RWPE2 (cell line): ENCODE measurements around the gene CPO.

Experiments
- ATAC-seq: fragments of 200-7000 bp; cut with Tn5 transposase; 3 replicates; pipeline ENCODE4 v1.9.1; 2021; ENCODE audit warnings: low read depth
- DNase-seq: peaks from one replicate; pipeline ENCODE4 v3.0.0-alpha.2; 2020; ENCODE audit warnings: low spot score
- H3K27ac ChIP-seq: fragments of 450-650 bp; 2 replicates; pipeline ENCODE4 v1.5.1; 2017; ENCODE audit warnings: mild to moderate bottlenecking; ENCODE audit not compliant: poor library complexity, severe bottlenecking
- H3K27me3 ChIP-seq: fragments of 250-450 bp; sonication (Bioruptor Pico); 2 replicates; pipeline ENCODE4 v1.5.1; 2021; ENCODE audit warnings: mild to moderate bottlenecking, moderate library complexity; ENCODE audit not compliant: insufficient read depth, poor library complexity, severe bottlenecking
- H3K36me3 ChIP-seq: fragments of 250-450 bp; sonication (Bioruptor Pico); 2 replicates; pipeline ENCODE4 v1.5.1; 2020; ENCODE audit warnings: low read depth, mild to moderate bottlenecking, moderate library complexity
- H3K4me1 ChIP-seq: fragments of 250-450 bp; sonication (Bioruptor Pico); 2 replicates; pipeline ENCODE4 v1.5.1; 2021; ENCODE audit warnings: mild to moderate bottlenecking, moderate library complexity; ENCODE audit not compliant: insufficient read depth, poor library complexity, severe bottlenecking
- H3K4me3 ChIP-seq: fragments of 250-450 bp; sonication (Bioruptor Pico); 2 replicates; pipeline ENCODE4 v1.5.1; 2021; ENCODE audit warnings: mild to moderate bottlenecking, moderate library complexity; ENCODE audit not compliant: severe bottlenecking
- H3K9me3 ChIP-seq: fragments of 250-450 bp; sonication (Bioruptor Pico); 2 replicates; pipeline ENCODE4 v1.5.1; 2021; ENCODE audit warnings: mild to moderate bottlenecking, moderate library complexity; ENCODE audit not compliant: severe bottlenecking
- CTCF ChIP-seq: fragments of 450-650 bp; IDR thresholded peaks from one replicate; pipeline ENCODE4 v1.5.1; 2017; ENCODE audit warnings: mild to moderate bottlenecking, moderate library complexity; ENCODE audit not compliant: poor library complexity, severe bottlenecking

Gene CPO

DNA sequence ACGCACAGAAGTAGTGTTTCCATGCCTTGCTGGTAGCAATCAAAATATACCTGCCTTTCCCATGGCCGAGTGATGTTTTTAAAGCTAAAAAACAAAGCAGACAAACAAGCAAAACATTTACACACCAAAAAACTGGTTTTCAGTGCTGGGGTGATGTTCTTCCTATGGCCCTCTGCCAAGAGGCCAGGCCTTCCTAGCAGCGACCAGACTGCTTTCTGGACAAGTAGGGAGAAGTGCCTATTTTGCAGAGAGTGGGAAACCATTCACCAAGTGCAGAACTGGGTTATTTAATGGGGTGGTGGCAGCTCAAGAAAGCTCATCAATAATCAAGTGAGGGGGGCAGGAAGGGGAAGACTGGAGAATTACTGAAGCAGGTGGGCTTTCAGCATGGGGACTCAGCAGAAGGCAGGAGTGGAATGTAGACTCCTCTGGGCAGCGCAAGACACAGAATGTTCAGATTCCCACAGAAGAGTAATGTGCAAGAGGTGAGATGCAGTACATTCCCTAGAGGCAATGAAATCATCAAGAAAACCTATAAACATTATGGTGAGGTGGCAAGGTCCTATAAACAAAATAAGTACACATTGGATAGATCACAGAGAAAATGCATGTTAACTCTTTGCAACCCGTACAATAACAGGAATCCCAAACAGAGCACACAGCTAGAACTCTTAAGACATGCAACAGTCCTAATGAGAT, 44.0 kb downstream of the CPO start:
- Histone ChIP-seq H3K4me3 (no peak overlapping the region), H3K9me3 (no peaks in the 10 kb centered on the region), H3K4me1 (peaks cover 18% of the 10 kb centered on the region), H3K36me3 (no peaks in the 10 kb centered on the region), H3K27ac (no peak overlapping the region), H3K27me3 (no peaks in the 10 kb centered on the region)
- TF ChIP-seq CTCF: no peak
- DNase-seq (no peak), ATAC-seq (peak; percentile 48)

GRCh38 chr2:206984206-206984605, 44.9 kb downstream of the CPO start:
- Histone ChIP-seq H3K9me3 (no peaks in the 10 kb centered on the region), H3K27ac (no peak overlapping the region), H3K36me3 (no peaks in the 10 kb centered on the region), H3K4me1 (peaks cover 21% of the 10 kb centered on the region), H3K4me3 (no peak overlapping the region), H3K27me3 (no peaks in the 10 kb centered on the region)
- no peak for TF ChIP-seq CTCF
- no peak for DNase-seq
- peak; percentile 58; the same call in 2 of the 3 replicates for ATAC-seq

DNA sequence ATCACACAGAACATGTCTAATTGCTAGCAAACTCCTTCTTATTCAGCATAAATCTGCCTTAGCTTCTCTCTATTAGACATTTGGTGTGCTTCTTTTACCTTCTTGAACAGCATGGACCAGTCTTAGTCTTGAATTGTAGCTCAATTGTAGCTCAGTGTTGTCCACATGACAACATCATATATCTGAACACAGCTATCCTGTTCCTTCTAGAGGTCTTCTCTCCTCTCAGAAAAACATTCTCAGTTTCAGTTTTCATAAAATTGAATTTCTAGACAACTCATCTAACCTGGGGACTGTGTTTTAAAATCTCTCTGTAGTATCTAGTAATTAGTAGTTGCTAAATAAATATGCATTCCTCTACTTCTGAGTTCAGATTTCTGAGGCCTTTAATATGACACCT, 47.6 kb downstream of the CPO start:
- Histone ChIP-seq H3K27me3 (no peaks in the 10 kb centered on the region), H3K4me3 (no peak overlapping the region), H3K36me3 (no peaks in the 10 kb centered on the region), H3K4me1 (peaks cover 22% of the 10 kb centered on the region), H3K9me3 (no peaks in the 10 kb centered on the region), H3K27ac (no peak overlapping the region)
- no peak for TF ChIP-seq CTCF
- DNase-seq: no peak
- ATAC-seq: no peak

- DNase-seq (no peak), ATAC-seq (no peak)
- no peak overlapping the region for H3K4me3 ChIP-seq
- peaks cover 22% of the 10 kb centered on the region for H3K4me1 ChIP-seq
- no peaks in the 10 kb centered on the region for H3K36me3 ChIP-seq
- no peak overlapping the region for H3K27ac ChIP-seq
- no peaks in the 10 kb centered on the region for H3K27me3 ChIP-seq
- H3K9me3 ChIP-seq: no peaks in the 10 kb centered on the region
- TF ChIP-seq CTCF: no peak
These were observed 48.5 kb downstream of the CPO start for GRCh38 chr2:206987810-206988209.

DNA sequence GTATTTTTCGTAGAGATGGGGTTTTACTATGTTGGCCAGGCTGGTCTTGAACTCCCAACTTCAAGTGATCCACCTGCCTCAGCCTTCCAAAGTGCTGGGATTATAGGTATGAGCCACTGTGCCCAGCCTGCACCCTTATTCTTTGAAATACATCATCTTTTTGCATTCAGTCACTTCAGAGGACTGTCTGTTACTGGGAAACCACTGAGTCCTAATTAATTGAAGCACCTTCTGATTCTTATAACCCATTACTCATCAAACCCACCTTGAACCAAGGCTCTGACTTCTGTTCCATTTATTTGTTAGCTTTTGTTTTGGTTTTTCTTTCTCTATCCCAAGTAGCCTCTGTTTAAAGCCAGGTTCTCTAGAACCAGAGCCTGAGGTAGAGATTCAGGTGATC, 49.6 kb downstream of the CPO start:
- TF ChIP-seq CTCF: no peak
- ATAC-seq (no peak), DNase-seq (no peak)
- no peak overlapping the region for H3K27ac ChIP-seq
- H3K4me1 ChIP-seq: peaks cover 11% of the 10 kb centered on the region
- H3K9me3 ChIP-seq: no peaks in the 10 kb centered on the region
- H3K27me3 ChIP-seq: no peaks in the 10 kb centered on the region
- no peaks in the 10 kb centered on the region for H3K36me3 ChIP-seq
- H3K4me3 ChIP-seq: no peak overlapping the region
